Sigmoid colon (tissue), 7 donors: Measurements from ENCODE around the gene BLCAP. TPM values are rescaled to one million over a fixed set of nuclear protein-coding genes. Genes with fewer than 3 reads are reported as not detected.

Experiments
- DNase-seq: peaks from one replicate; pipeline ENCODE4 v3.0.0-alpha.2; 2019
- H3K27ac ChIP-seq, 4 donors: fragments of 200-600 bp; sonication (generic); one replicate each; pipeline ENCODE4 v1.5.1; 2016 to 2019; ENCODE audit warnings: mild to moderate bottlenecking in 1 of 4
- H3K27me3 ChIP-seq, 3 donors: fragments of 200-600 bp; sonication (generic); one replicate each; pipeline ENCODE4 v1.5.1; 2019; ENCODE audit warnings: mild to moderate bottlenecking in 1 of 3
- H3K36me3 ChIP-seq, 4 donors: fragments of 200-600 bp; sonication (generic); one replicate each; pipeline ENCODE4 v1.5.1; 2016 to 2019
- H3K4me1 ChIP-seq, 4 donors: fragments of 200-600 bp; sonication (generic); one replicate each; pipeline ENCODE4 v1.5.1; 2017 to 2019
- H3K4me3 ChIP-seq, 4 donors: fragments of 200-600 bp; sonication (generic); one replicate each; pipeline ENCODE4 v1.5.1; 2017 to 2019; ENCODE audit warnings: mild to moderate bottlenecking in 2 of 4, moderate library complexity in 1 of 4
- H3K9me3 ChIP-seq, 4 donors: fragments of 200-600 bp in 3 of 4; sonication (generic) in 3 of 4; one replicate each; pipeline versions ENCODE4 v1.5.1 to v1.6.1; 2013 to 2019
- EP300 ChIP-seq, 4 donors: sonication (generic); formaldehyde crosslinking; IDR thresholded peaks; one replicate each; pipeline ENCODE4 v1.6.1; 2017; ENCODE audit warnings: antibody characterized with exemption in 4 of 4
- POLR2A ChIP-seq, 2 donors: fragments of 450-650 bp; IDR thresholded peaks; one replicate each; pipeline ENCODE4 v1.6.1; 2016; ENCODE audit warnings: antibody characterized with exemption in 2 of 2, mild to moderate bottlenecking in 2 of 2, moderate library complexity in 2 of 2
- POLR2AphosphoS5 ChIP-seq, 4 donors: sonication (generic); formaldehyde crosslinking; IDR thresholded peaks; one replicate each; pipeline ENCODE4 v1.6.1; 2017; ENCODE audit warnings: antibody characterized with exemption in 4 of 4
- WGBS, 2 donors: extraction: QIAGEN DNeasy Blood & Tissue Kit; methylation state at CpG; one replicate each; pipeline ENCODE4 v1.1.7; 2013; 5-methylcytosine and 5-hydroxymethylcytosine counted together
- intact Hi-C: fragments of 100-400 bp; cut with DNase I; formaldehyde crosslinking; loops from one replicate; pipeline ENCODE4 v1.15.1; 2023
- polyA plus RNA-seq, 3 donors: library from polyadenylated mRNA; stranded (reverse); fragments of 200-250 nt; gene quantifications; one replicate each; pipeline ENCODE4 v1.2.3, GENCODE V29; 2013
- total RNA-seq, 4 donors: library from RNA; depleted of rRNA; stranded (reverse); fragments of >200 nt; gene quantifications; one replicate each; pipeline ENCODE4 v1.1.0, GENCODE V29; 2016
- TF ChIP-seq, protein P1 (sequence below), 4 experiments: fragments of 450-650 bp in 3 of 4; fragments of 200-600 bp in 1 of 4; IDR thresholded peaks; one replicate each; pipeline ENCODE4 v1.5.1; 2016 to 2019; ENCODE audit warnings: antibody characterized with exemption in 4 of 4, mild to moderate bottlenecking in 3 of 4, moderate library complexity in 2 of 4
- donor health status: healthy with polysubstance abuse.
- donor health status: Bipolar disorder and iron deficiency.
- donor health status: healthy.

BLCAP gene
- total and polyA plus RNA-seq, 7 donors, result 40.2 to 68.7 (median 56.5) TPM

- Histone ChIP-seq H3K27ac (no peak overlapping the region), H3K4me3 (no peak overlapping the region), H3K9me3 (no peaks in the 10 kb centered on the region), H3K36me3 (no peaks in the 10 kb centered on the region), H3K4me1 (no peaks in the 10 kb centered on the region), H3K27me3 (no peaks in the 10 kb centered on the region)
- 61 to 79% methylated on average over 3 of the region's 3 CpGs for WGBS, 2 donors
- no peak for TF ChIP-seq POLR2A (IDR thresholded peaks at IDR 0.05)
- TF ChIP-seq, protein P1, sequence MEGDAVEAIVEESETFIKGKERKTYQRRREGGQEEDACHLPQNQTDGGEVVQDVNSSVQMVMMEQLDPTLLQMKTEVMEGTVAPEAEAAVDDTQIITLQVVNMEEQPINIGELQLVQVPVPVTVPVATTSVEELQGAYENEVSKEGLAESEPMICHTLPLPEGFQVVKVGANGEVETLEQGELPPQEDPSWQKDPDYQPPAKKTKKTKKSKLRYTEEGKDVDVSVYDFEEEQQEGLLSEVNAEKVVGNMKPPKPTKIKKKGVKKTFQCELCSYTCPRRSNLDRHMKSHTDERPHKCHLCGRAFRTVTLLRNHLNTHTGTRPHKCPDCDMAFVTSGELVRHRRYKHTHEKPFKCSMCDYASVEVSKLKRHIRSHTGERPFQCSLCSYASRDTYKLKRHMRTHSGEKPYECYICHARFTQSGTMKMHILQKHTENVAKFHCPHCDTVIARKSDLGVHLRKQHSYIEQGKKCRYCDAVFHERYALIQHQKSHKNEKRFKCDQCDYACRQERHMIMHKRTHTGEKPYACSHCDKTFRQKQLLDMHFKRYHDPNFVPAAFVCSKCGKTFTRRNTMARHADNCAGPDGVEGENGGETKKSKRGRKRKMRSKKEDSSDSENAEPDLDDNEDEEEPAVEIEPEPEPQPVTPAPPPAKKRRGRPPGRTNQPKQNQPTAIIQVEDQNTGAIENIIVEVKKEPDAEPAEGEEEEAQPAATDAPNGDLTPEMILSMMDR (IDR thresholded peaks at IDR 0.05), result no peak
- no peak for TF ChIP-seq EP300 (IDR thresholded peaks at IDR 0.05)
- no peak for TF ChIP-seq POLR2AphosphoS5 (IDR thresholded peaks at IDR 0.05)
- DNase-seq, result peak; percentile 28
- intact Hi-C loops, result no loop called here
These were observed 43.3 kb downstream of the BLCAP start for GRCh38 chr20:37484331-37484730.

GRCh38 chr20:37481610-37482009, 46.1 kb downstream of the BLCAP start:
- H3K4me3 ChIP-seq, result no peak overlapping the region

DNA sequence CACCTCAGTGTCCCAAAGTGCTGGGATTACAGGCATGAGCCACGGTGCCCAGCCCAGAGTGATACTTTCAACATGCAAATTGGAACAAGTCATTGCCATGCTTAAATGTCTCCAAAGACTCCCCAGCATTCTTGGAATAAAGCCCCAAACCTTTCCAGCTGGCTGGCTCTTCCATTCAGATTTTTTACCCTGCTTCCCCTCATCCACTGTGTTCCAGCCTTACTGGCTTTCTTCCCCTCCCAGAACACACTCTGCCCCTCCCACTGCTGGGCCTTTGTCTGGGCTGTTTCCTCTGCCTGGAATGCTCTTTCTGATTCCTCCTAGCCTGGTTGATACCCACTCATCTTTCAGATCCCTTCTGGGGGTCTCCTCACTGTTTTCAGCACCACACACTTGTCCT, 46.8 kb downstream of the BLCAP start:
- no peak for TF ChIP-seq POLR2AphosphoS5 (IDR thresholded peaks at IDR 0.05)
- TF ChIP-seq POLR2A (IDR thresholded peaks at IDR 0.05), result no peak
- TF ChIP-seq, protein P1 (IDR thresholded peaks at IDR 0.05), result no peak
- TF ChIP-seq EP300 (IDR thresholded peaks at IDR 0.05), result no peak

More at GRCh38 chr20:37481610-37482009, 46.1 kb downstream of the BLCAP start:
- TF ChIP-seq POLR2A (IDR thresholded peaks at IDR 0.05) (no peak), EP300 (IDR thresholded peaks at IDR 0.05) (no peak), POLR2AphosphoS5 (IDR thresholded peaks at IDR 0.05) (no peak)
- TF ChIP-seq, protein P1 (IDR thresholded peaks at IDR 0.05), result no peak
- 83 to 87% methylated on average over 5 of the region's 5 CpGs for WGBS, 2 donors
- DNase-seq, result no peak
- Histone ChIP-seq H3K9me3 (no peaks in the 10 kb centered on the region), H3K27me3 (no peaks in the 10 kb centered on the region), H3K4me1 (no peaks in the 10 kb centered on the region), H3K36me3 (no peaks in the 10 kb centered on the region), H3K27ac (no peak overlapping the region)
- intact Hi-C loops, result no loop called here

GRCh38 chr20:37479925-37480691, 47.6 kb downstream of the BLCAP start:
- TF ChIP-seq POLR2AphosphoS5 (IDR thresholded peaks at IDR 0.05) (no peak), POLR2A (IDR thresholded peaks at IDR 0.05) (no peak), EP300 (IDR thresholded peaks at IDR 0.05) (no peak)
- TF ChIP-seq, protein P1 (IDR thresholded peaks at IDR 0.05), result no peak
- WGBS, 2 donors, result 87 to 91% methylated on average over 9 of the region's 9 CpGs
- no peak overlapping the region for H3K27ac ChIP-seq
- H3K4me3 ChIP-seq, result no peak overlapping the region
- no peaks in the 10 kb centered on the region for H3K4me1 ChIP-seq
- DNase-seq, result no peak
- no peaks in the 10 kb centered on the region for H3K9me3 ChIP-seq
- no peaks in the 10 kb centered on the region for H3K36me3 ChIP-seq
- H3K27me3 ChIP-seq, result no peaks in the 10 kb centered on the region
- intact Hi-C loops, result no loop called here

More for the DNA sequence above, 46.8 kb downstream of the BLCAP start:
- Histone ChIP-seq H3K4me1 (no peaks in the 10 kb centered on the region), H3K27me3 (no peaks in the 10 kb centered on the region), H3K36me3 (no peaks in the 10 kb centered on the region), H3K27ac (no peak overlapping the region), H3K9me3 (no peaks in the 10 kb centered on the region), H3K4me3 (no peak overlapping the region)
- intact Hi-C loops, result no loop called here
- peak; percentile 25 for DNase-seq
- 70 to 83% methylated on average over 1 of the region's 1 CpG for WGBS, 2 donors
